NCI-H1694 (cell line): ENCODE measurements around the gene COPRS.
A peak's percentile ranks its signal among the peaks of the same experiment; 100 is the strongest.
"Not testable (repeated sequence)": the region's sequence is repeated elsewhere in the genome, so short reads cannot be mapped to it uniquely, and the experiment has no call there.

Experiments used
- DNase-seq: peaks from one replicate; lab custom pipeline; 2025; lab: John Stamatoyannopoulos, UW

COPRS gene

DNA sequence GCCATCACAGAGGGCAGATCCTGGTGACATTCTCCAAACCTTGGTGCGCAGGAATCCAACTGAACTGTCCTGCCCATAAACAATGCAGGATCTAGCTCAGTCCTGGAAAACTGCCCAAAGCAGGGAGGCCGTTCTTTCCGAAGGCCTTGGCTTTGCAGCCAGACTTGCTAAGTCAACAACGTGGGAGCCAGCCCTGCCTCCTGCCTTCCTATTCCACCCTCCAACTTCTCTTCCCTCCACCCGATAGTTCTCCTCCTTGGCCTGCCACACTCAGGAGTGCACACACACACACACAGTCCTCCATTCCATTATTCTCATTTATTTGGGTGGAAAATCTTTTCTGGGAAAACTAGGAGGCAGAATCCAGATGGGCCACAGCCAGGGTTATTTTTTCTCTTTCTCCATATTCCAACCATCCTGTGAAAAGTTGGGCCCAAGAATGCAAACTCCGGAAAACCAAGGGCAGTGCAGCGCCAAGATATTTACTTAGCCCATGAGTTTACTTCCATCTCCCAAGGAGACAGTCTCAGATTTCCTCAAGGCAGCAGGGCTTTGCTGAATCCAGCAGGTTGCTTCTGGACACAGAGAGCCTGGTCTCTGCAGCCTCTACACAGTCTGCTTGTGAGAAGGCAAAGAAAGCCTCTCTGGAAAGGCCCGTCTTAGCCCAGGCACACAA is 15.8 kb downstream of the COPRS start:
- no peak for DNase-seq

- peak; percentile 93 for DNase-seq
Observed at GRCh38 chr17:31842195-31843069, 16.6 kb downstream of the COPRS start.

- no peak for DNase-seq
Observed at GRCh38 chr17:31841850-31842194, 17.2 kb downstream of the COPRS start.

DNA sequence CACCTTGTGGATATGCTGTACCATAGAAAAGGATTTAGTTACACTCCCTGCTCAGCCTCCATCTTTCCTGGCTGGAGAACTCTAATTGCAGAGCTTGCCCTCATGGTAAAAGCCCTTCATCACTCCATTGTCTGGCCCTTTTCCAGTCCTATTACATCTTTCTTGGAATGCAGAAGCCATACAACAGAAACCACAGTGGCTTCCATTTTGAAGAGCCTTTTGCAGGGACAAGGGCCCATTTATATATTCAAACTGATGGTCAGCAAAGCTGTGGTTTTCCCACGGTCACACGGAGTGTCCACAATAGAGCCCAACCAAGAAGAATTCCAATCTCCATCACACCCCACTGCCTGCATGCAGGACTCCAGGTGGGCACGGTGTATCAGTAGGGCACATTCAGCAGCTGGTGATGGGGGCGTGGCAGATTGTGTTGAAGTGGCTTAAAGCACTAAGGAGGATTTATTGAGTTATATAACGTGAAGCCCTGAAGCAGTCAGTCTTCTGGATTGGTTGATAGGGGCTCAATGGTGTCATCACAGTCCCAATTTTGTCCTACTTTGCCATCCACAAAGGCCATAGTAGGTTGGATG is 20.3 kb downstream of the COPRS start:
- no peak for DNase-seq

GRCh38 chr17:31835984-31836383 is 23.1 kb downstream of the COPRS start:
- no peak for DNase-seq

DNA sequence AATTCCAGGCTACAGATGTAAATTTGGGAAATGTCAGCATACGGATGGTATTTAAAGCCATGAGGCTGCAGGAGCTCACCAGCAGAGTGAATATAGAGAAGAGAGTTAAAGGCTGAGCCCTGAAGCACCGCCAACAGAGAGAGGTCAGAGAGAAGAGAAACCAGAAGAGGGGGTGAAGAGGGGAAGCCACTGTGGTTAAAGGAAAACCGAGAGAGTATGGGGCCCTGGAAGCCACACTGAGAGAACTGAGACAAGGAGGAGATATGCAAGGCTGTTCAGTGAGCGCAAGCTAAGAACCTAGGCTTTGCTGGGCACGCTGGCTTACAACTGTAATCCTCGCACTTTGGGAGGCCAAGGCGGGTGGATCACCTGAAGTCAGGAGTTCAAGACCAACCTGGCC is 24.6 kb downstream of the COPRS start:
- no peak for DNase-seq

GRCh38 chr17:31832746-31833145 is 26.3 kb downstream of the COPRS start:
- DNase-seq, result no peak

DNA sequence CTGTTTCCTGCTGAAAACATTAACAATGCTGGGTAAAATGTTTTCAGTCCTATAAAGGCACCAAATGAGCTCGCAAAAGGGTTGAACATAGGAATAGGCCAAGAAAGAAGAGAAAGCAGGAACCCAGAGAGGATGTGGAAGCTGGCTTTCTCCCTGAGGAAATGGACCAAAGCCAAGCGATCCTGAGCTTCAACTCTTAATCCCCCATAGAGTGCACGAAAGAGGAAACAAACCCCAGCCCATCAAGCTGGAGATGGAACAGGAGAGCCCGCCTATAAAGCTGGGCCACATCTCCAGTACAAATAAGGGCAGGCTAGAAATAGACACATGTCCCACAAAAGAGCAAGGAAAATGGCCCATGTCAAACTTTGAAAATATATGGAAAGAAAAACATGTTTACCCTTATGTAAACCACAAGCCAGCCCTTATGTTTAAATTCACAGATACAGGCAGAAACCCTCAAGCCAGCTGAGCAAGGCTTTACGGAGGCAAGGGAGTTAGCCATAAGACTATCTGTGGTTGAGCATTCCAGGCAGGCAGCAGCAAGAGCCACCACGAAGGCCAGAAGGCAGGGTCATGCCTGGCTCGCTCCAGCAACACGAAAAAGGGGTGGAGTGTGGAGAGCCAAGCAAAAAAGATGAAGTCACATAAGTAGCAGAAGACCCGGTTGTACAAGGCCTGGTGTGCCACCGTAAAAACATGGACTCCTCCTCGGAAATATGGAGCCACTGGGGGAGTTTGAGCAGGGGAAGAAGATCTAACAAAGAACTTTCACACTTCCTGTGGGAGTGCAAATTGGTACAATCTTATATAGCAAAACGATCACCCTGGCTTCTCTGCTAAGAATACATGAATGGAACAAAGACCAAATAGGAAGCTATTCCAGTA is 27.8 kb downstream of the COPRS start:
- no peak for DNase-seq

GRCh38 chr17:31829649-31830048 is 29.4 kb downstream of the COPRS start:
- DNase-seq, result no peak

DNA sequence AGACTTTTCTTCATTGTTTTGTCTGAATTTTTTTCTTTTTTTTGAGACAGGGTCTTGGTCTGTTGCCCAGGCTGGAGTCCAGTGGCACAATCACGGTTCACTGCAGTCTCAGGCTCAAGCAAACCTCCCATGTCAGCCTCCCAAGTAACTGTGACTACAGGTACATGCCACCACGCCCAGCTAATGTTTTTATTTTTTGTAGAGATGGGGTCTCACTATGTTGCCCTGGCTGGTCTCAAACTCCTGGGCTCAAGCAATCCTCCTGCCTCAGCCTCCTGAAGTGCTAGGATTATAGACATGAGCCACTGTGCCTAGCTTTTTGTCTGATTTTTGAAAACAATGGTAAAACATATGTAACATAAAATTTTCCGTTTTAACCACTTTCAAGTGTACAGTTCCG is 30.1 kb downstream of the COPRS start:
- DNase-seq, result not testable (repeated sequence)

- peak; percentile 74 for DNase-seq
Observed at GRCh38 chr17:31825961-31826691, 32.9 kb downstream of the COPRS start.

- DNase-seq, result no peak
Observed at GRCh38 chr17:31824766-31825360, 34.2 kb downstream of the COPRS start.

- no peak for DNase-seq
Observed at GRCh38 chr17:31823014-31823413, 36.0 kb downstream of the COPRS start.

DNA sequence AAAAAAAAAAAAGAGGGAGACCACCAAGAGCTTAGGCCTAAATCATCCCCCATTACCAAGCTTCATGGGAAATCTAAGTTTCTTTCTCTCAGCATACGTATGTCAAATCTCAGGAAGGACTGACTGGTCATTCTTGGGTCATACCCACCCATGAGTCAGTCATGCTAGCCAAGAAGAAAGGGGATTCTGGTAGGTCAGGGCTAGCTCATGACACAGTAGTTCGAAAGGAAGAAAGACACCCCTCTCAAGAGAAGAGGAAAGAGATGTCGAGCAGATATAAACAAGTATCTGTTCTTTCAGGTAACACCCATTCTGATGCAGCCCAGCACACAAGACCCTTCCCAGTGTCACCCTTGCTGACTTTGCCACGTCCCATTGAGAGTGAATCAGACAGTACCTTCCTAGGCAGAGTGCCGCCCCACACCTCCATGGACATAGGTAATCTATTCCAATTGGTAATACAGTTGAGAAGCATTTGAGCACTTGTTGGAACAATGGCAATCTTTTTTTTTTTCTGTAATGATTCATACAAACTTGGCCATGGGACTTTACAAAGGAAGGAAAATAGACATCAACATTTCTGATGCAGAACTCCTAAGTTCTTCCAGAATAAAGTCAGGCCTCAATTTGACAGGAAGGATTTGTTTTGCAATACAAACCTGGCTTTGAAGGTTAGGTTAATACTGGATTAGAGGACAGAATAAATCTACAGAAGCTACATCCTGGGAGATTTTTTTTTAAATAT is 38.2 kb downstream of the COPRS start:
- no peak for DNase-seq

GRCh38 chr17:31819578-31819977 is 39.5 kb downstream of the COPRS start:
- DNase-seq, result no peak

GRCh38 chr17:31818863-31819262 is 40.2 kb downstream of the COPRS start:
- DNase-seq, result not testable (repeated sequence)

DNA sequence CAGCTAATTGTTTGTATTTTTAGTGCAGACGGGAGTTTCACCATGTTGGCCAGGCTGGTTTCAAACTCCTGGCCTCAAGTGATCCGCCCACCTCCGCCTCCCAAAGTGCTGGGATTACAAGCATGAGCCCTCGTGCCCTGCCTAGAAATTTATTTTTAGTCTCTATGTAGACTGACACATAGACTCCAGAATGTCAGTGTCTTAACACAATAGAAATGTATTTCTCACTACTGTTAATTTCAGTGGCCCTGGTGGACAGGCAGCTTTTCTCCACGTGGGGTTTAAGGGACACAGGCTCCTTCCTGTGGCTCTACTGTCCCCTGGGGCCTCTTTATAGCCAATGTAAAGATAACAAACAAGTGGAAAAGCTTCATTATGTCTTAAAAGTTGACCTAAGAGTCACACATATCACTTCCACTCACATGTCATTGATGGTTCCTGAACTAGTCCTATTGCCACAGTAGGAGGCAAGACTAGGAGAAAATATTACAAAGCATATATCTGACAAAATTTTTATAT is 43.8 kb downstream of the COPRS start:
- no peak for DNase-seq

- no peak for DNase-seq
Observed at GRCh38 chr17:31811101-31811500, 47.9 kb downstream of the COPRS start.

DNA sequence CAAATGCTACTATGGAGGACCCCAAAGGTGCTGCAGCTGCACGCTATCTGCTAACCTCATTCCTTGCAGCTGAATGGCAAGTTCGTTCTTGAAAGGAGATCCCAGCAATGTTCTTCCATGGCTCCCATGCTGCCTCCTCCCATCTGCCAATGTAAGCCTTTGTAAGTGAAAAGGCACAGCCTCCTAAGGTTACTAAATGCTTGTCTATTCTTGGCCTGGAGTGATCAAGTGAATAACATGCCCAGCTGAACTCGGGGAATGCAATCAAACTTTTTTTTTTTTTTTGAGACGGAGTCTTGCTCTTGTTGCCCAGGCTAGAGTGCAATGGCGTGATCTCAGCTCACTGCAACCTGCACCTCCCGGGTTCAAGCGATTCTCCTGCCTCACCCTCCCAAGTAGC is 49.2 kb downstream of the COPRS start:
- not testable (repeated sequence) for DNase-seq

DNA sequence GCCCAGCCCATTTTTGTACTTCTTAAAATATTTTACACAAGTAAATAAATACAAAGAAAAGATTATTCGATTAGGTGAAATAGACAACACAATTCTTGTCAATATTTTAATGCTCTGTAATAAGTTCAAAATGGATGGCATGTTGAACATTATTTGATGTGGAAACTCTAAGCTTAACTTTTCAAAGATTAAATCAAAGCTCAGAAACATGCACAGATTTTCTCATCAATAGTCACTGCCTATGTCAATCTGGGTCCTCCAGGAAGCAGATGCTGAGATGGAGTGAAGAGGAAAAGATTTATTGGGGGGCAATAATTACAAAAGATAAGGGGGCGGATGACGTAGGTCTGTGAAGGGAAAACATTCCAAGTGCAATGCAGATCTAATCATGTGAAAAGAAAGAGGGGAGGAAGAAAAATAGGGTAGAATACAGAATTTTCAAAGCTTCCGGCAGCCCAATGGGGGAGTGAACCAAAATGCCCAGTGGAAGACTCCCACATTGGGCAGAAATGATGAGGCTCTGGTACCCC is 50.5 kb downstream of the COPRS start:
- no peak for DNase-seq
